BJ (cell line): ENCODE results near the gene BANP. TPM values are rescaled to one million over a fixed set of nuclear protein-coding genes. Genes with fewer than 3 reads are reported as not detected.

Experiments used
- CTCF ChIA-PET: fragments of 350-600 bp; formaldehyde crosslinking; extraction: SDS; loops from one replicate; lab custom pipeline; 2021; ENCODE audit warnings: antibody characterized with exemption, inconsistent platforms; lab: Yijun Ruan, JAX
- POLR2A ChIA-PET: fragments of 300-600 bp; sonication (Branson Sonifier 250); formaldehyde crosslinking; extraction: SDS; loops from one replicate; lab custom pipeline; 2021; ENCODE audit warnings: antibody characterized with exemption; lab: Charles Lee
- DNase-seq: peaks from one replicate; pipeline ENCODE4 v3.0.0-alpha.2; 2011; ENCODE audit warnings: low read depth
- H3K27me3 ChIP-seq: 2 replicates; pipeline ENCODE4 v1.6.0; 2011; ENCODE audit warnings: low read length; ENCODE audit not compliant: control insufficient read depth, insufficient read depth
- H3K36me3 ChIP-seq: 2 replicates; pipeline ENCODE4 v1.5.1; 2011; ENCODE audit warnings: low read length; ENCODE audit not compliant: control insufficient read depth, insufficient read depth
- H3K4me3 ChIP-seq: 2 replicates; pipeline ENCODE4 v1.5.1; 2011; ENCODE audit warnings: low read depth, mild to moderate bottlenecking, control low read depth, low read length
- polyA plus RNA-seq: library from polyadenylated mRNA; depleted of rRNA; stranded (reverse); fragments of >200 nt; gene quantifications from 2 replicates; pipeline ENCODE4 v1.2.3, GENCODE V29; 2011
- TF ChIP-seq, protein P1 (sequence below): IDR thresholded peaks from 2 replicates; pipeline ENCODE4 v1.5.1; 2011; ENCODE audit warnings: low read depth, mild to moderate bottlenecking, control low read depth, inconsistent platforms, low read length, moderate library complexity; ENCODE audit not compliant: insufficient read depth

The BANP gene
- polyA plus RNA-seq, 1 experiment = 16.5 TPM

DNA sequence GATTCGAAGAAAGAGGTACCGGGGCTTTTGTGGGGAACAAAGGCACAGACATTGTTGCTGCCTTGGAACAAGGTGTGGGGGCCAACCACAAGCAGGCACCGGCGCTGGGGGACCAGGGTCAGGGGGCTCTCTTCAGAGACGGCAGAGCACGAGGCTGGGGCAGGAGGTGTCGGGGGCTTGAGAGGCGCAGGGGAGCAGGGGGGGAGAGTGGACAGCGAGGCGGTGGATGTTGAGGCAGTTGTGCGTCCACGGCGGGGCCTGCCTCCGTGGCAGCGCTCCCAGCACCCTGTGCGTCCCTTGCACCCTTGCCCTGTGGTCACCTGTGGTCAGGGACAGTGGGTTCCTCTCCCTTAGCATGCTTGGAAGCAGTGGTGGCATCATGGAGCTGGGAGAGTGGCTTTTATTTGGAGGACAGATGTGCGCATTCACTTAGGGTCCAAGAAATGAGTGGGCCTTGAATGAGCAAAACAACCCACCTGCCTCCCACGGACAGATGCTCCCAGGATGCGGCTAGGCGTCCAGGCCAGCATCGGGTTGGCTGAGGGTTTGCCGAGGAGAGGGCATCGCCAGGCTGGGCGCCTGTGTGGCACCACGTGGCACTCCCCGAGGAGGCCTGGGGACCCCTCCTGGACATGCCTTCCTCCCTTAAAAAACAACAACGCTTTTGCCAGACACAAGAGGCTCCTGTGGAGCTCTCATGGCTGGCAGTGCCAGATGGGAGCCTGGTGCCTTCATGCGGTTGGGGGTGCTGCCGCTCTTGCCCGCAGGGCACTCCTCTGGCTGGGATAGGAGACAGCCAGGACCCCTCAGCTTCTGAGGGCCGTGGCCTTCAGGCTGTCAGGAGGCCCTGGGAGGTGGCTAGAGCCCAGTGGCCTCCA, 113.0 kb downstream of the BANP start:
- ChIA-PET POLR2A (no interaction called here), CTCF (interaction anchor here (0.9 to 2.7 kb wide), 8 partner anchors 9 to 374 kb away, joined by 3 to 9 read pairs (median 4); no protein-coding TSS in a partner anchor)
- no peak for DNase-seq
- Histone ChIP-seq H3K27me3 (no peaks in the 10 kb centered on the region), H3K4me3 (no peak overlapping the region), H3K36me3 (peaks cover 7% of the 10 kb centered on the region)
- TF ChIP-seq, protein P1, sequence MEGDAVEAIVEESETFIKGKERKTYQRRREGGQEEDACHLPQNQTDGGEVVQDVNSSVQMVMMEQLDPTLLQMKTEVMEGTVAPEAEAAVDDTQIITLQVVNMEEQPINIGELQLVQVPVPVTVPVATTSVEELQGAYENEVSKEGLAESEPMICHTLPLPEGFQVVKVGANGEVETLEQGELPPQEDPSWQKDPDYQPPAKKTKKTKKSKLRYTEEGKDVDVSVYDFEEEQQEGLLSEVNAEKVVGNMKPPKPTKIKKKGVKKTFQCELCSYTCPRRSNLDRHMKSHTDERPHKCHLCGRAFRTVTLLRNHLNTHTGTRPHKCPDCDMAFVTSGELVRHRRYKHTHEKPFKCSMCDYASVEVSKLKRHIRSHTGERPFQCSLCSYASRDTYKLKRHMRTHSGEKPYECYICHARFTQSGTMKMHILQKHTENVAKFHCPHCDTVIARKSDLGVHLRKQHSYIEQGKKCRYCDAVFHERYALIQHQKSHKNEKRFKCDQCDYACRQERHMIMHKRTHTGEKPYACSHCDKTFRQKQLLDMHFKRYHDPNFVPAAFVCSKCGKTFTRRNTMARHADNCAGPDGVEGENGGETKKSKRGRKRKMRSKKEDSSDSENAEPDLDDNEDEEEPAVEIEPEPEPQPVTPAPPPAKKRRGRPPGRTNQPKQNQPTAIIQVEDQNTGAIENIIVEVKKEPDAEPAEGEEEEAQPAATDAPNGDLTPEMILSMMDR = no peak

DNA sequence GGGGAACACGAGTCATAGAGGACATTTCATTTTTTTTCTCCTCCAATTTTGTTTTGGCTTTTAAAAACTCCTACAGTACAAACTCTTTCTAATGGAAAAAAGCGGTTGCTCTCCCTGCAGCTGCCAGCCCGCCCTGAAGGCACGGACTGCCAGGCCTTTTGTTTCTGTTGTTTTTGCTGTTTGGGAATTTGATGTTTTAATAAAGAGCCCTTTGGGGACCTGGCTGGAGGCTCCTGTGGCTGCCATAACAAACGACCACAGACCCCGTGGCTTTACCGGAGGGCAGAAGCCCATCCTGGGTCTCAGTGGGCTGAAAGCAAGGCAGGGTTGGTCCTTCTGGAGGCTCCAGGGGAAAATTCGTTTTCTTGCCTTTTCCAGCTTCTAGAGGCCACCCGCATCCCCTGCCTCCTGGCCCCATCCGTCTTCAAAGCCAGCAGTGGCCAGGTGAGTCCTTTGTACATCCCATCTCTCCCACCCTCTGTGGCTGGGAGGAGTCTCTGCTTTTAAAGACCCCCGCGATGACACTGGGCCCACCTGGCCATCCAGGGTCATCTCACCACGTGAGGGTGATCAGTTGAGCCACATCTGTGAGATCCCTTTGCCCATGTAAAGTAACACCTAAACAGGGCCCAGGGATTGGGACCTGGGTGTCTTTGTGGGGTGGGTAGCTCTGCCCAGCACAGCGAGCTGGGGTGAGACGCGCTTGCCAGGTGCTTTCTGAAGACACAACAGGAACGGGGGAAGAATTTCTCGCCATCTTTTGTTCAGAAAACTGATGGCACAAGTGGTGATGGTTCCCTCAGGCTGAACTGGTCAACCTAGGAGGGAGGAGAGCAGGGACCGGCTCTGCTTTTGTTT, 113.9 kb downstream of the BANP start:
- Histone ChIP-seq H3K4me3 (no peak overlapping the region), H3K27me3 (no peaks in the 10 kb centered on the region), H3K36me3 (peaks cover 6% of the 10 kb centered on the region)
- ChIA-PET CTCF (interaction anchor here (1.1 to 2.7 kb wide), 2 partner anchors 42 to 63 kb away, joined by 3 to 9 read pairs; no protein-coding TSS in a partner anchor), POLR2A (interaction anchor here (0.5 kb wide), 1 partner anchor 16 kb away, joined by 4 read pairs; no protein-coding TSS in a partner anchor)
- TF ChIP-seq, protein P1 = no peak
- no peak for DNase-seq

- peaks cover 6% of the 10 kb centered on the region for H3K36me3 ChIP-seq
- no peaks in the 10 kb centered on the region for H3K27me3 ChIP-seq
- no peak overlapping the region for H3K4me3 ChIP-seq
- CTCF ChIA-PET = interaction anchor here (0.6 kb wide), 1 partner anchor 15 kb away, joined by 4 read pairs; no protein-coding TSS in a partner anchor
- TF ChIP-seq, protein P1 = no peak
- POLR2A ChIA-PET = no interaction called here
- DNase-seq = no peak
Measured at GRCh38 chr16:88065747-88066142, 114.5 kb downstream of the BANP start.

DNA sequence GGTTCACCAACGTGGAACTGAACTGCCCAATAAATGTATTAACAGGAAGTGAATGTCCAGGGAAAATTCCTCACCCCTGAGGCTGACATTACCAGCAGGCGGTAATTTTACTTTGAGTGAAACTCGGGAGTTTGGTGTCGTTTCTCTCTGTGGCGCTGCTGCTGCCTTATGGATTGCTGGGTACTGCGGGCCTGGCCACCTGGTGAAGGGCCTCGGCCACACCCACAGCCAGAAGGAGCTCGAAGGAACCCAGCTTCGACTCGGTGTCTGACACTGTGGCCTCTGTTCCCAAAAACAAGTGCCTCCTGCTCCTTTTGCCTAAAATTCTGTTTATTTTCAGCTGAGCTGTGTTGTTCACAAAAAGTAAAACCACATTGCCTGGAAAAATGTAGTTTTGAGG, 115.0 kb downstream of the BANP start:
- Histone ChIP-seq H3K27me3 (no peaks in the 10 kb centered on the region), H3K36me3 (peaks cover 6% of the 10 kb centered on the region), H3K4me3 (no peak overlapping the region)
- ChIA-PET CTCF (interaction anchor here (0.6 kb wide), 1 partner anchor 15 kb away, joined by 4 read pairs; no protein-coding TSS in a partner anchor), POLR2A (no interaction called here)
- TF ChIP-seq, protein P1 = no peak
- DNase-seq = no peak
